ENCODE data around the gene KCNJ16. TPM values are rescaled to one million over a fixed set of nuclear protein-coding genes. Genes with fewer than 3 reads are reported as not detected.

Gene KCNJ16
- 1.6 TPM for total RNA-seq

DNA sequence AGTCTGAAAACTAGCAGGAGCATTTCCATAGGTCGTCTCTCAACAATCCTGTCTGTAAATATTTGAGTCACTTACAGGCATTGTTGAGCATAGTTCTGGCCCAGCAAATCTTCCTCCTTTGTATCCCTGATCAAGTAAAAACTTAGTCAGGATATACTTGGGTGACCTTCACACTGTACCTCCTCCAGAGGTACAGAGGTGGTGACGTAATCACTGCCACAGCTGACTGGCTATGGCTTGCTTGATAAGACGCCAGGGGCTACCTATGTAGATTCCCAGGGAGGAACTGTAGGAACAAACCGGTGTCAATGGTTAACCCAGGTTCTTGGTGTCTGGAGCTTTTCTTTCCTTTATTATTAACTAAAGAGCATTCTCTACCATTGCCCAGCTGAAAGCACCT, at the start of gene KCNJ16:
Gene KCNJ16, plus strand, starts transcription at position 270 of the 400 bp plus-strand sequence. CDS start 56,863 bp downstream, outside the sequence.
- Histone ChIP-seq H3K4me3 (ENCODE audit: low read length in 3 of 3) (no peak within 1 kb of the TSS), H3K27ac (ENCODE audit: low read depth, low read length) (no peak within 1 kb of the TSS), H3K27me3 (ENCODE audit: control insufficient read depth in 3 of 3, insufficient read depth in 3 of 3, low read length in 3 of 3) (no peaks in the 10 kb centered on the region), H3K9ac (ENCODE audit: low read depth in 1 of 3, low read length in 3 of 3) (no peak within 1 kb of the TSS), H3K4me1 (ENCODE audit: control insufficient read depth in 3 of 3, insufficient read depth in 3 of 3, low read length in 3 of 3) (no peaks in the 10 kb centered on the region), H3K36me3 (ENCODE audit: control insufficient read depth in 3 of 3, insufficient read depth in 3 of 3, low read length in 3 of 3) (no peaks in the 10 kb centered on the region), H3K9me3 (ENCODE audit: control insufficient read depth in 3 of 3, low read length in 3 of 3) (no peaks in the 10 kb centered on the region)

DNA sequence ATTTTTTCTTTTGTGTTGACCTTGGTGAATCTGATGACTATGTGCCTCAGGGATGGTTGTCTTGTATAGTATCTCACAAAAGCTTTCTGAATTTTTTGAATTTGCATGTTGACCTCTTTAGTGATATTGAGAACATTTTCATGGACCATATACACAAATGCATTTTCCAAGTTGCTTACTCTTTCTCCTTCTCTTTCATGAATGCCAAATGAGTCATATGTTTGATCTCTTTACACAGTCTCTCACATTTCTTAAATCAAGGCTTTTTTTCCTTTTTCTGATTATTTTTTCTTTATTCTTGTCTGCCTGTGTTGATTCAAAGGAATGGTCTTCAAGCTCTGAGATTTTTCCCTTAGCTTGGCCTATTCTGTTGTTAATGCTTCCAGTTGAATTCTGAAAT, 46.6 kb upstream of the KCNJ16 start:
- no peaks in the 10 kb centered on the region for H3K27me3 ChIP-seq (ENCODE audit: control insufficient read depth in 3 of 3, insufficient read depth in 3 of 3, low read length in 3 of 3)
- no peak overlapping the region for H3K4me3 ChIP-seq (ENCODE audit: low read length in 3 of 3)
- no peak overlapping the region for H3K27ac ChIP-seq (ENCODE audit: low read depth, low read length)
- no peaks in the 10 kb centered on the region for H3K9me3 ChIP-seq (ENCODE audit: control insufficient read depth in 3 of 3, low read length in 3 of 3)
- H3K36me3 ChIP-seq (ENCODE audit: control insufficient read depth in 3 of 3, insufficient read depth in 3 of 3, low read length in 3 of 3) = no peaks in the 10 kb centered on the region
- H3K9ac ChIP-seq (ENCODE audit: low read depth in 1 of 3, low read length in 3 of 3) = no peak overlapping the region
- peaks cover 0 to 14% (median 7%) of the 10 kb centered on the region in 3 donors for H3K4me1 ChIP-seq (ENCODE audit: control insufficient read depth in 3 of 3, insufficient read depth in 3 of 3, low read length in 3 of 3)

DNA sequence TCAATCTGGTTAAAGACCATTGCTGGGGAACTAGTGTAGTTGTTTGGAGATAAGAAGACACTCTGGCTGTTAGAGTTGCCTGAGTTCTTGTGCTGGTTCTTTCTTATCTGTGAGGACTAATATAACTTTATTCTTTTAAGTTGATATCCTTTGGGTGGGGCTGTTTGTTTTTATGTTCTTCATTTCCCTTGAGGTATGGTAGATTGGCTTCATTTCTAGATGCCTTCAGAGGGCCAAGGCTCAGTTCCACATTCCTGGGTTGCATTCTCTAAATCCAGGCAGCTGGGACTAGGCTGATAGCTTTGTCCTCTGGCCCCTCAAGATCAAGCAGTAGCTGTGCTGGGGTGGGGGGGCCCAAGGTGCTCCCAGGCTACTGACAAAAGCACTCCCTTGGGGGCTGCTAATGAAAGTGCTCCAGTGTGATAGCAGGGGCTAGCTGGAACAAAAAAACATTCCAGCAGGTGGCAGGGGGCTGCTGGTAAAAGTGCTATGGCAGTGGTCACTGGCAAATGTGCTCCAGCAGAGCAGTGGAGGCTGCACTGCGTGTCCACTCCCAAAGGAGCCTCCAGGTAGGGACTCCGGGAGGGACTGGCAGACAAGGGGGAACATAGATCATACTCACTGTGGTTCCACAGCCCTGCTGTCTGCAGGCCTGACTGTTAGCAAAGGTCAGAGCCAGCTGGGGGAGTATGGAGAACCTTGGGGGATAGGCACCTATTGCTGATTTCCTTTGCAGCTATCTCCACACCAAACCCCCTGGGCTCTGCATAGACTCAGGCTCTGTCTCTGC, 45.9 kb upstream of the KCNJ16 start:
- no peaks in the 10 kb centered on the region for H3K27me3 ChIP-seq (ENCODE audit: control insufficient read depth in 3 of 3, insufficient read depth in 3 of 3, low read length in 3 of 3)
- no peak overlapping the region for H3K9ac ChIP-seq (ENCODE audit: low read depth in 1 of 3, low read length in 3 of 3)
- H3K27ac ChIP-seq (ENCODE audit: low read depth, low read length) = no peak overlapping the region
- H3K4me1 ChIP-seq (ENCODE audit: control insufficient read depth in 3 of 3, insufficient read depth in 3 of 3, low read length in 3 of 3) = peaks cover 0 to 14% (median 7%) of the 10 kb centered on the region in 3 donors
- no peak overlapping the region for H3K4me3 ChIP-seq (ENCODE audit: low read length in 3 of 3)
- H3K36me3 ChIP-seq (ENCODE audit: control insufficient read depth in 3 of 3, insufficient read depth in 3 of 3, low read length in 3 of 3) = no peaks in the 10 kb centered on the region
- H3K9me3 ChIP-seq (ENCODE audit: control insufficient read depth in 3 of 3, low read length in 3 of 3) = no peaks in the 10 kb centered on the region

DNA sequence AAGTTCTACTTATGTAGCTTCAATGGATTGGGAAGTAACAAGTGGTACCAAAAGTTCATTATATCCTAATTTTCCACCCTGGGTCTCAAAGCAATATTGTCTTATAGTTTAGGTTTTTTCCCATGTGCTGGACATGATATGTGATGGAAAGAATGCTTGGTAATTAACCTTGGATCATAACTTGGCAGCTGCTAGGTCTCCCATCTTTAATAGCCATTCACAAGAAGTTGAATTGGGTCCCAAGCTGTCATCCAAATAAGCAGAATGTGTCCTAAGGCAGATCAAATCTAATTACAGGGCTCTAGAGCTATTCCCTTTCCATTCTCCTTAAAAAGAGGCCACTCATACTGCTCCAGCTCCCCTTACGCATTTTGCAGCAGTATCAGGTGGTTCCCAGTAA, 44.7 kb upstream of the KCNJ16 start:
- H3K36me3 ChIP-seq (ENCODE audit: control insufficient read depth in 3 of 3, insufficient read depth in 3 of 3, low read length in 3 of 3) = no peaks in the 10 kb centered on the region
- no peaks in the 10 kb centered on the region for H3K9me3 ChIP-seq (ENCODE audit: control insufficient read depth in 3 of 3, low read length in 3 of 3)
- no peaks in the 10 kb centered on the region for H3K27me3 ChIP-seq (ENCODE audit: control insufficient read depth in 3 of 3, insufficient read depth in 3 of 3, low read length in 3 of 3)
- H3K9ac ChIP-seq (ENCODE audit: low read depth in 1 of 3, low read length in 3 of 3) = no peak overlapping the region
- H3K27ac ChIP-seq (ENCODE audit: low read depth, low read length) = no peak overlapping the region
- peaks cover 0 to 14% (median 7%) of the 10 kb centered on the region in 3 donors for H3K4me1 ChIP-seq (ENCODE audit: control insufficient read depth in 3 of 3, insufficient read depth in 3 of 3, low read length in 3 of 3)
- H3K4me3 ChIP-seq (ENCODE audit: low read length in 3 of 3) = no peak overlapping the region

DNA sequence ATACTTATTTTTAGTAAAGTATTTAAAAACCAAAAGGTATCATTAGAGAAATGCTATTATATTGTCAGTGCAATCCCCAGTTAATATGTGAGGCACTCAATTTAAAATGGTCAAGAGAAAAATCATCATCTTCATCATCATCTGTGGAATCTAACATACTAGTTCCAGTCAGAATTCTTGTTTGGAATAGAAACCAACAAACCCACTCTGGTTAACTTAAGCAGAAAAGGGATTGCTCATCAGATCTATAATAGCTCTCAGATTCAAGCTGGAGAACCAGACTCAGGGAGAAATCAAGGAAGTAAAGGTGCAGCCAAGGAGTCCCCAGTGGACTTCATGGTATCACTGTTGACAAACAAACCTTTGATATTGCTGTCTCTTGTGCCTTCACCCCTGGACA, 43.7 kb upstream of the KCNJ16 start:
- Histone ChIP-seq H3K9me3 (ENCODE audit: control insufficient read depth in 3 of 3, low read length in 3 of 3) (no peaks in the 10 kb centered on the region), H3K27ac (ENCODE audit: low read depth, low read length) (no peak overlapping the region), H3K4me1 (ENCODE audit: control insufficient read depth in 3 of 3, insufficient read depth in 3 of 3, low read length in 3 of 3) (peaks cover 0 to 14% (median 7%) of the 10 kb centered on the region in 3 donors), H3K36me3 (ENCODE audit: control insufficient read depth in 3 of 3, insufficient read depth in 3 of 3, low read length in 3 of 3) (no peaks in the 10 kb centered on the region), H3K9ac (ENCODE audit: low read depth in 1 of 3, low read length in 3 of 3) (no peak overlapping the region), H3K4me3 (ENCODE audit: low read length in 3 of 3) (no peak overlapping the region), H3K27me3 (ENCODE audit: control insufficient read depth in 3 of 3, insufficient read depth in 3 of 3, low read length in 3 of 3) (no peaks in the 10 kb centered on the region)

DNA sequence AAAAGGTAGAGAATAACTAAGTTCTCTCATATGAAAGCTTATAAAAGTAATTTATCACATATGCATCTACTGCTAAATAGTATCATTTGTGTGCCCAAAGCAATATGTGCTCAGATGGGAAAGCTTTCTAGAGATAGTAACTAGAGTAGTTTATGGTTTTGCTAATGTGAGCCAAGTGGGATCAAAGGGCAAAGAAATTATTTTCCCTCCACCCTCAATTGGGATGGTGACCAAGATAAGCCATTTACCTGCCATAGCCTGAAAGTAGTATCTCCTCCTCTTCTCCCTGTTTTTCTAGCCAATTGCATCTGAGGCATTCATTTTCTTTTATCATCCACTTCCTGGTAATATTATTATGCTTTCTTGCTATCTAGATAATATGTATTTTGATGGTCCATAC, 41.9 kb upstream of the KCNJ16 start:
- peaks cover 0 to 14% (median 7%) of the 10 kb centered on the region in 3 donors for H3K4me1 ChIP-seq (ENCODE audit: control insufficient read depth in 3 of 3, insufficient read depth in 3 of 3, low read length in 3 of 3)
- no peaks in the 10 kb centered on the region for H3K27me3 ChIP-seq (ENCODE audit: control insufficient read depth in 3 of 3, insufficient read depth in 3 of 3, low read length in 3 of 3)
- H3K4me3 ChIP-seq (ENCODE audit: low read length in 3 of 3) = no peak overlapping the region

DNA sequence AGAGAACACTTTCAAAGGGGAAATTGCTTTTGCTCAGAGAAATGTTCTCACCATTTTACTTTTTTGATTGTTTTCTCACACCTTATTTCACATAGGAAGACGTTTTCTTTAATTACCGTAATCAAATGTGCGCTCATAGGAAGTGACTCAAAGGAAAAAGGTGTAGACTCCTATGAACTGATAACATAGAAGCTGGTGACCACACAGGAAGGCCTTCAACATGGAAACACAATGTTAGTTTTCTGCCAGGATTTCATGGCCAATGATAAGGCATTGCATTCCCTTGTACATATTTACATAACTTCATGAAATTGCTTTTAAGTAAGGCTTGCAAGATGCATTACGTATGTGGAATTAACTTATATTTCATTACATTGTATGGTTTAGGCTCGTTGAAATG, 40.9 kb upstream of the KCNJ16 start:
- Histone ChIP-seq H3K27me3 (ENCODE audit: control insufficient read depth in 3 of 3, insufficient read depth in 3 of 3, low read length in 3 of 3) (no peaks in the 10 kb centered on the region), H3K27ac (ENCODE audit: low read depth, low read length) (no peak overlapping the region), H3K4me1 (ENCODE audit: control insufficient read depth in 3 of 3, insufficient read depth in 3 of 3, low read length in 3 of 3) (peaks cover 0 to 13% (median 7%) of the 10 kb centered on the region in 3 donors), H3K9me3 (ENCODE audit: control insufficient read depth in 3 of 3, low read length in 3 of 3) (no peaks in the 10 kb centered on the region), H3K36me3 (ENCODE audit: control insufficient read depth in 3 of 3, insufficient read depth in 3 of 3, low read length in 3 of 3) (no peaks in the 10 kb centered on the region), H3K4me3 (ENCODE audit: low read length in 3 of 3) (no peak overlapping the region), H3K9ac (ENCODE audit: low read depth in 1 of 3, low read length in 3 of 3) (no peak overlapping the region)

More for the DNA sequence above, 41.9 kb upstream of the KCNJ16 start:
- H3K27ac ChIP-seq (ENCODE audit: low read depth, low read length) = no peak overlapping the region
- no peak overlapping the region for H3K9ac ChIP-seq (ENCODE audit: low read depth in 1 of 3, low read length in 3 of 3)
- H3K9me3 ChIP-seq (ENCODE audit: control insufficient read depth in 3 of 3, low read length in 3 of 3) = no peaks in the 10 kb centered on the region
- H3K36me3 ChIP-seq (ENCODE audit: control insufficient read depth in 3 of 3, insufficient read depth in 3 of 3, low read length in 3 of 3) = no peaks in the 10 kb centered on the region

DNA sequence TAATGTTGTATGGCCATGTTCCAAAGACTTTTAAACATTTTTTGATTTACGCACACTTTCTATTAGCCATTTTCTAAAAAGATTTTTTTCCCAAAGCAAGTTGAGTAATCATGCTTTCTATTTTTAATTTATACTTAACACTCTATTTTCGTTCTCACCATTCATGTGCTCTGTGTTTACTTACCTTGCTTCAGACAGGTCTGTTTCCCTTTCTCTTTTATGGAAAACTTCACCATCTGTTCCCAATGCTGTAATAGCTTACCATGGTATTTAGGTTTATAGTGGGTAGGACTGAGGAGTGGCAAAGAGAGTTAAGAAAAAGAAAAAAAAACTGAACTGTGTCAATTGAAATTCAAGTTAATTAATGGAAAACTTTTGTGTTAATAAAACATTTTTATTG, 37.5 kb upstream of the KCNJ16 start:
- H3K27ac ChIP-seq (ENCODE audit: low read depth, low read length) = no peak overlapping the region
- peak overlapping the region in 1 of 3 donors; percentile 17 for H3K4me3 ChIP-seq (ENCODE audit: low read length in 3 of 3)

DNA sequence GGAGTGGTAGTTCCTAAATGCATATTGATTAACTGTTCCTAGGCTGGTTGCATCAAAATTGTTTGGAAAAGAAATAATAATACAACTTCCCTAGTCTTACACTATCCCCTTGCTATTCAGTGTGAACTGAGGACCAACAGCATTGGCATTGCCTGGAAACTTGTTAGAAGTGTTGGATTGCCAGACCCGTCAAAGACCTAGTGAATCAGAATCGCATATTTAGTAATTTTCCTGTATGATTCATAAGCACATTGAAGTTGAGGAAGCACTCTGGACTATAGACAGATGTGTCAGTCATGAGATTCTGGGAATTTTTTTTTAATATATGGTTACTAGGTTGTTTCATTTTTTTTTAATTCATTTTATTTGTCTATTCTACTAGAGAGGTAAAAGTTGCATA, 34.7 kb upstream of the KCNJ16 start:
- H3K27ac ChIP-seq (ENCODE audit: low read depth, low read length) = no peak overlapping the region
- no peak overlapping the region for H3K4me3 ChIP-seq (ENCODE audit: low read length in 3 of 3)
- H3K9ac ChIP-seq (ENCODE audit: low read depth in 1 of 3, low read length in 3 of 3) = no peak overlapping the region

More for the DNA sequence above, 37.5 kb upstream of the KCNJ16 start:
- Histone ChIP-seq H3K4me1 (ENCODE audit: control insufficient read depth in 3 of 3, insufficient read depth in 3 of 3, low read length in 3 of 3) (no peaks in the 10 kb centered on the region), H3K9ac (ENCODE audit: low read depth in 1 of 3, low read length in 3 of 3) (no peak overlapping the region), H3K36me3 (ENCODE audit: control insufficient read depth in 3 of 3, insufficient read depth in 3 of 3, low read length in 3 of 3) (no peaks in the 10 kb centered on the region), H3K27me3 (ENCODE audit: control insufficient read depth in 3 of 3, insufficient read depth in 3 of 3, low read length in 3 of 3) (no peaks in the 10 kb centered on the region), H3K9me3 (ENCODE audit: control insufficient read depth in 3 of 3, low read length in 3 of 3) (no peaks in the 10 kb centered on the region)

DNA sequence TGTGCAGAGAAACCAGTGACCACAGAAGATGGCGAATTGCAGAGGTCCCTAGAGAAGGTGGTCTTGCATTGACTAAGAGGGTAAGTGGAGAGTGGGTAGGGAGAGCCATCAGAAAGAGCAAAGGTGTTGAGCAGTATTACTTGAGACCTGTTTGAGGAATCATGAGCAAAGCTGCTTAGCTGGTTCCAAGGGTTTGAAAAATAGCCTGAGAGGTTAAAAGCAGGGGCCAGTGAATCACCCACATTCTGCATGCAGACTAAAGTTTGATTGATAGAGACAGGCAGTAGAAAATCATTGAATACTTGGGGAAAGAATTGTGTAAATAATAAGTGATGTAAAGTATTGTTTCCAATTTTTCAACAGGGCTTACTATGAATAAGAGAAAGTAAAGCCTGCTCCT, 34.0 kb upstream of the KCNJ16 start:
- no peaks in the 10 kb centered on the region for H3K4me1 ChIP-seq (ENCODE audit: control insufficient read depth in 3 of 3, insufficient read depth in 3 of 3, low read length in 3 of 3)
- H3K27me3 ChIP-seq (ENCODE audit: control insufficient read depth in 3 of 3, insufficient read depth in 3 of 3, low read length in 3 of 3) = no peaks in the 10 kb centered on the region
- H3K36me3 ChIP-seq (ENCODE audit: control insufficient read depth in 3 of 3, insufficient read depth in 3 of 3, low read length in 3 of 3) = no peaks in the 10 kb centered on the region
- H3K9ac ChIP-seq (ENCODE audit: low read depth in 1 of 3, low read length in 3 of 3) = no peak overlapping the region
- H3K4me3 ChIP-seq (ENCODE audit: low read length in 3 of 3) = no peak overlapping the region
- no peaks in the 10 kb centered on the region for H3K9me3 ChIP-seq (ENCODE audit: control insufficient read depth in 3 of 3, low read length in 3 of 3)
- no peak overlapping the region for H3K27ac ChIP-seq (ENCODE audit: low read depth, low read length)

More for the DNA sequence above, 34.7 kb upstream of the KCNJ16 start:
- no peaks in the 10 kb centered on the region for H3K36me3 ChIP-seq (ENCODE audit: control insufficient read depth in 3 of 3, insufficient read depth in 3 of 3, low read length in 3 of 3)
- no peaks in the 10 kb centered on the region for H3K4me1 ChIP-seq (ENCODE audit: control insufficient read depth in 3 of 3, insufficient read depth in 3 of 3, low read length in 3 of 3)
- no peaks in the 10 kb centered on the region for H3K9me3 ChIP-seq (ENCODE audit: control insufficient read depth in 3 of 3, low read length in 3 of 3)
- H3K27me3 ChIP-seq (ENCODE audit: control insufficient read depth in 3 of 3, insufficient read depth in 3 of 3, low read length in 3 of 3) = no peaks in the 10 kb centered on the region

Measured in skeletal muscle tissue (tissue), 4 donors.